Testis (tissue), 5 donors: Measurements from ENCODE around the gene R3HCC1L. TPM values are rescaled to one million over a fixed set of nuclear protein-coding genes. Genes with fewer than 3 reads are reported as not detected.
A peak's percentile ranks its signal among the peaks of the same experiment; 100 is the strongest.

Experiments
- DNase-seq: peaks from one replicate; pipeline ENCODE4 v3.0.0-alpha.2; 2019
- H3K27ac ChIP-seq, 2 donors: fragments of 200-600 bp; sonication (generic); one replicate each; pipeline ENCODE4 v1.5.1; 2019
- H3K27me3 ChIP-seq: fragments of 200-600 bp; sonication (generic); one replicate; pipeline ENCODE4 v1.5.1; 2019
- H3K36me3 ChIP-seq: fragments of 200-600 bp; sonication (generic); one replicate; pipeline ENCODE4 v1.5.1; 2017; ENCODE audit warnings: low read depth; ENCODE audit errors: missing control alignments
- H3K4me1 ChIP-seq: fragments of 200-600 bp; sonication (generic); one replicate; pipeline ENCODE4 v1.5.1; 2019
- H3K4me3 ChIP-seq, 2 donors: fragments of 200-600 bp; sonication (generic); one replicate each; pipeline ENCODE4 v1.5.1; 2017 to 2019
- H3K9me3 ChIP-seq: fragments of 200-600 bp; sonication (generic); one replicate; pipeline ENCODE4 v1.5.1; 2017
- CTCF ChIP-seq, 3 experiments: fragments of 450-650 bp in 2 of 3; fragments of 200-600 bp in 1 of 3; sonication (generic) in 1 of 3; IDR thresholded peaks; one replicate each; pipeline ENCODE4 v1.5.1; 2016 to 2019; ENCODE audit warnings: antibody characterized with exemption in 3 of 3, mild to moderate bottlenecking in 2 of 3, moderate library complexity in 1 of 3
- POLR2A ChIP-seq: fragments of 450-650 bp; IDR thresholded peaks from one replicate; pipeline ENCODE4 v1.6.1; 2017; ENCODE audit warnings: antibody characterized with exemption, mild to moderate bottlenecking, moderate library complexity
- WGBS, 2 donors: methylation state at CpG; one replicate each; pipeline ENCODE4 v1.1.5; 2018; 5-methylcytosine and 5-hydroxymethylcytosine counted together
- intact Hi-C: fragments of 100-400 bp; cut with DNase I; formaldehyde crosslinking; loops from one replicate; pipeline ENCODE4 v1.15.1; 2023; ENCODE audit warnings: low total_unique reads
- long read RNA-seq, 2 donors: transcript quantifications; one replicate each; lab custom pipeline, GENCODE V29; 2026
- polyA plus RNA-seq: library from polyadenylated mRNA; stranded (reverse); fragments of 350-450 nt; fragmentation: Illumina TruSeq; extraction: RNeasy Lipid Tissue Mini Kit (QIAGEN cat#74804); gene quantifications from one replicate; pipeline ENCODE4 v1.2.3, GENCODE V29; 2014; ENCODE audit warnings: low read depth, low replicate concordance; ENCODE audit not compliant: insufficient read depth
- total RNA-seq, 2 donors: library from RNA; depleted of rRNA; stranded (reverse); fragments of >200 nt; gene quantifications; one replicate each; pipeline ENCODE4 v1.2.3, GENCODE V29; 2016

The R3HCC1L gene
- total RNA-seq (10 to 100 TPM; 38.5 to 39.5 TPM), polyA plus RNA-seq (36.9 TPM)
- long read RNA-seq, donor 1, partial matches to known transcripts = 0 of 1 reads
- long read RNA-seq, donor 1, other reads (novel, unspliced or antisense) = 0 of 1 reads
- long read RNA-seq, donor 2 = 0 reads

- H3K27me3 ChIP-seq = no peaks in the 10 kb centered on the region
- intact Hi-C loops = no loop called here
- DNase-seq = peak; percentile 95
- TF ChIP-seq CTCF (IDR thresholded peaks at IDR 0.05) = no peak
- TF ChIP-seq POLR2A = peak; percentile 57
- peaks cover 13% of the 10 kb centered on the region for H3K4me1 ChIP-seq
- H3K27ac ChIP-seq = peak within 1 kb of the TSS; percentile 91 to 93
- H3K36me3 ChIP-seq = no peaks in the 10 kb centered on the region
- H3K4me3 ChIP-seq = peak within 1 kb of the TSS; percentile 87 to 93
- WGBS, 2 donors = 1% methylated on average over 61 to 64 of the region's 64 CpGs
- H3K9me3 ChIP-seq = no peaks in the 10 kb centered on the region
Observed at GRCh38 chr10:98134431-98135221, at the start of gene R3HCC1L. Gene R3HCC1L (plus strand): TSS chr10:98134657. CDS start chr10:98208115, 73,458 bp downstream.

- intact Hi-C loops = no loop called here
- H3K27ac ChIP-seq = no peak overlapping the region
- H3K4me3 ChIP-seq = no peak overlapping the region
- H3K4me1 ChIP-seq = no peaks in the 10 kb centered on the region
- H3K27me3 ChIP-seq = no peaks in the 10 kb centered on the region
- no peaks in the 10 kb centered on the region for H3K36me3 ChIP-seq
- no peak for DNase-seq
- H3K9me3 ChIP-seq = no peaks in the 10 kb centered on the region
- WGBS, 2 donors = 87% methylated on average over 4 of the region's 4 CpGs
- TF ChIP-seq POLR2A (no peak), CTCF (IDR thresholded peaks at IDR 0.05) (no peak)
Observed at GRCh38 chr10:98085238-98085637, 49.2 kb upstream of the R3HCC1L start.

- Histone ChIP-seq H3K27me3 (no peaks in the 10 kb centered on the region), H3K4me1 (no peaks in the 10 kb centered on the region), H3K27ac (no peak overlapping the region), H3K36me3 (no peaks in the 10 kb centered on the region), H3K4me3 (no peak overlapping the region), H3K9me3 (no peaks in the 10 kb centered on the region)
- intact Hi-C loops = no loop called here
- no peak for DNase-seq
- WGBS, 2 donors = 61 to 64% methylated on average over 14 of the region's 14 CpGs
- no peak for TF ChIP-seq CTCF (IDR thresholded peaks at IDR 0.05)
- no peak for TF ChIP-seq POLR2A
Observed at GRCh38 chr10:98086837-98087708, 47.4 kb upstream of the R3HCC1L start.

- WGBS, 2 donors = 68 to 77% methylated on average over 7 of the region's 7 CpGs
- Histone ChIP-seq H3K4me1 (no peaks in the 10 kb centered on the region), H3K27ac (no peak overlapping the region), H3K9me3 (no peaks in the 10 kb centered on the region), H3K27me3 (no peaks in the 10 kb centered on the region), H3K36me3 (no peaks in the 10 kb centered on the region), H3K4me3 (no peak overlapping the region)
- intact Hi-C loops = no loop called here
- DNase-seq = no peak
- TF ChIP-seq POLR2A = no peak
- no peak for TF ChIP-seq CTCF (IDR thresholded peaks at IDR 0.05)
Observed at GRCh38 chr10:98088186-98088971, 46.1 kb upstream of the R3HCC1L start.
